NCI-H2196 (cell line): Measurements from ENCODE around the gene SORCS2.
"Not testable (repeated sequence)": the region's sequence is repeated elsewhere in the genome, so short reads cannot be mapped to it uniquely, and the experiment has no call there.

ENCODE experiments used
- DNase-seq: peaks from one replicate; lab custom pipeline; 2025; ENCODE audit not compliant: unreplicated experiment; lab: John Stamatoyannopoulos, UW

The SORCS2 gene

DNA sequence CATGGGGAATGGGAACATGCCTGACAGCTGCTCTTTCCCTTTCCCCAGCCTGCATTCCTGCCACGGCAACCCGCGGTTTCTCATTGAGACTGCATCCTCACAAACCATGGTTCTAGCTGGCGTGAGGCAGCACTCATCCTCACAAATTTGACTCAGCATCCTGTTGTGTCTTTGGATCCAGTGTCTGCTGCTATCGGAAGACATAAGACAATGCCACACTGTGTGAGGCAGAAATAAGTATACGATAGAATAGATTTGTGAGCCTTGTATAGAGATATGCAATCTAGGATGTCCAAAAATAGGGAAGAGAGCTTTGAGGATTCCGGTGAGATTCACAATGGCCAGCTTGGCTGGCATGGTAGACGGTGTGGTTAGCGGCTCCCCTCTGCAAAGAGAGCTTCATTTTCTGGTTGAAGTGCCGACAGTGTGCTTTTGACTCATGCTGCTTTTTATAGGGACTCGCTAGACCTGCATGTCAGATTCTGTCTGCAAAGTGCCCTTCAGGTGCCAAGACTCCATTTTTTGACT lies 403.7 kb downstream of the SORCS2 start:
- no peak for DNase-seq

DNA sequence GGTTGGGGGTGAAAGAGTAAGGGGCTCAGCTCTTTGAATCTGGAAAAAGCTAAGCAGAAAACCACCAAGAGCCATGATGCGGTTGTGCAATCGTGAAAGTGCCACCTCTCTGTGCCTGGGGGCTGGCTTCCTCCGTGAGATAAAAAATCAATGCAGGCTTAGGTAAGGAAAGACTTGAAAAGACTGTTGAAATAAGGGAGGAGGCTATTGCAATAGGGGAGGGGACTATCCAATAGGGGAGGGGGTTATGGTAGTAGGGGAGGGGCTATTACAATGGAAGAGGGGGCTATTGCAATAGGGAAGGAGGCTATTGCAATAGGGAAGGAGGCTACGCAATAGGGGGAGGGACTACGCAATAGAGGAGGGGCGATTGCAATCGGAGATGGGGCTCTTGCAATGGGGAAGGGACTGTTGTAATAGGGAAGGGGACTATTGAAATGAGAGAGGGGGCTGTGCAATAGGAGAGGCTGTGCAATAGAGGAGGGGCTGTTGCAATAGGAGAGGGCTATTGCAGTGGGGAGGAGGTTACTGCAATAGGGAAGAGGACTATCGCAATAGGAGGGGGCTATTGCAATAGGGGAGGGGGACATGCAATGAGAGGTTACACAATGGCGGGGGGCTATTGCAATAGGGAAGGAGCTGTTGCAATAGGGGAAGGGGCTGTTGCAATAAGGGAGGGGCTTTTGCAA lies 404.7 kb downstream of the SORCS2 start:
- DNase-seq, result no peak

DNA sequence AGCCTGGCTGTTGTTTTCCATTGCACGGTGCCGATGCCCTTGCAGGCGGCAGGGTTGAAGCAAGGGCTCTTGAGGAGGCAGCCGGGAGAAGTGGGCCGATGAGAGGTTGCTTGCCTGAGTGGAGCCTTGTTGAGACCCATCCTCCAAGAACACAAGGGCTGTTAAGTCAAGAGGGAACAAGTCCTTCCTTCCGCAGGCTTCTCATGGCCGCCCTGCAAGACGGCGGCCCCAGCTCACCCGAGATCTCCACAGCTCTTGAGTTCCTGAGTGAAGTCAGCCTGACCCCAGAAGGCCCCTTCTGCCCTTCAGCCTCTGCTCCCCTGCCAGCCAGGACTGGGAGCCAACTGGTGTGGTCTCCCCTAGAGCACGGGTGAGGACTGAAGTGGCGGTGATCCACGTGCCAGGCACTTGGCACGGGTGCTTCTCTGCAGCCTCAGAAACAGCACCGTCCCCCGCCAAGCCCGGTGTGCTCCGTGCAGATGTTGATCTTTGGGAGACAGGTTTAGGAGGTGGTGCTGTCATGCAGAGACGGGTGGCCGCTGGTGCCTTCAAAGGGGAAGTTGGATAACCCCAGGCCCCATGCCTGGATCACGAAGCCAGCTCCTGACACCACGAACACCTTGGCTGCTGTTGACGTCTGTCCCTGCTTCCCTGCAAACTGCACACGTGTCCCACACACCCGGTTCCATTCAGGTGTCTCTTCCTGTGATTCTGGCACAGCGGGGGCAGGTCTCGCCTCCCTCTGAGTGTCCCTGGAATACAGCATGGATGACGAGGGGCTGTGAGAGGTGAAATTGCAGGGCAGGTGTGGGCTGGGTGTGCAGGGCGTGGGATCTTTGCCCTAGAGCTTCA lies 406.8 kb downstream of the SORCS2 start:
- no peak for DNase-seq

DNA sequence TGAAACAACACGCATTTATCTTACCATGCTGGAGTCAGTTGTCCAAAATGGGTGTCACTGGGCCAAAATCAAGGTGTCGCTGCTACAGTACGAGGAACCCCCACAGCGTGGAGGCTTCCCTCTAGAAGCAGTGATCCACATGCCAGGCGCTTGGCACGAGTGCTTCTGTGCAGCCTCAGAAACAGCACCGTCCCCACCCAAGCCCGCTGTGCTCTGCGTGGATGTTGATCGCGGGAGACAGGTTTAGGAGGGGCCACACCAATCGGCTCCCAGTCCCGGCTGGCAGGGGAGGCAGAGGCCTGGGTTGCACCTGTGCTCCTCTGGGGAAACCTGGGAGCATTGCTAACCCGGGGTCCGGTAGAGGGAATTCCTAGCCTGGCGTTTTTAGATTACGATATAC lies 407.9 kb downstream of the SORCS2 start:
- DNase-seq, result no peak

DNA sequence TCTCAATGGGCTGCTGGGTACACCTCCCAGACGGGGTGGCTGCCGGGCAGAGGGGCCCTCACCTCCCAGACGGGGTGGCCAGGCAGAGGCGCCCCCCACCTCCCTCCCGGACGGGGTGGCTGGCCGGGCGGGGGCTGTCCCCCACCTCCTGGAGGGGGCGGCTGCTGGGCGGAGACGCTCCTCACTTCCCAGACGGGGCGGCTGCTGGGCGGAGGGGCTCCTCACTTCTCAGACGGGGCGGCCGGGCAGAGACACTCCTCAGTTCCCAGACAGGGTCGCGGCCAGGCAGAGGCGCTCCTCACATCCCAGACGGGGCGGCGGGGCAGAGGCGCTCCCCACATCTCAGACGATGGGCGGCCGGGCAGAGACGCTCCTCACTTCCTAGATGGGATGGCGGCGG lies 409.8 kb downstream of the SORCS2 start:
- DNase-seq, result not testable (repeated sequence)

DNA sequence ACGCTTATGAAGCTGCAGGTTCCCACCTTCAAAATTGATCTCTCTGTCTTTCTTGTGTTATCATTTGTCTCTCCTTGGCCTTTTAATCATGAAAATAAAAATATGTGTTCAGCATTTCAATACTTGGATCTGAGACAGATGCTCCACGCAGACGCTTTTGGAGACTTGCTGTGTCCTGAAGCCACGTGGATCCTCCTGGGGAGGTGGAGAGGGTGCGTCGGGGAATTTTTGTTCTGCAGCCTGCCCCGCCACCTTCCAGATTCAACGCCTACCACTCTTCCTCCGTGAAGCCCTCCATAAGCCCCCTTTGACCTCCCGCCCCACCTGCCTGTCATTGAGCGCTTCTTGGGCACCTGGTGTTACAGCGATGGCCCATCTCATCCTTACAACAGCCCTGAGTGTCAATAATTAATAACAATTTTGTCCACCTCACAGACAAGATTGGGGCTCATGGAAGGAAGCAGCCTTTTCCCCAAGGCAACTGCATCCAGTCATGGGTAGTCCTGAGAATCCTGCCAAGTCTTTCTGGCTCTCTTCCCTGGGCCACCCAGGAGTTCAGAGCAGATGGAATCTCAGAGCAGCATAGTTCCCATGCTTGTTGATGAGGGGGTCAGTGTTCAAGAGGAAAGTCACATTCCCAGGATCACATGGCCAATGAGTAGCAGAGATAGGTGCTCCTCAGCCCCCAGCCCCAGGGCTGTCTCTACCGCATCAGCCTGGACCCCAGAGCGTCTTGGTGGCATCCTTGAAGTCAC lies 415.0 kb downstream of the SORCS2 start:
- no peak for DNase-seq

DNA sequence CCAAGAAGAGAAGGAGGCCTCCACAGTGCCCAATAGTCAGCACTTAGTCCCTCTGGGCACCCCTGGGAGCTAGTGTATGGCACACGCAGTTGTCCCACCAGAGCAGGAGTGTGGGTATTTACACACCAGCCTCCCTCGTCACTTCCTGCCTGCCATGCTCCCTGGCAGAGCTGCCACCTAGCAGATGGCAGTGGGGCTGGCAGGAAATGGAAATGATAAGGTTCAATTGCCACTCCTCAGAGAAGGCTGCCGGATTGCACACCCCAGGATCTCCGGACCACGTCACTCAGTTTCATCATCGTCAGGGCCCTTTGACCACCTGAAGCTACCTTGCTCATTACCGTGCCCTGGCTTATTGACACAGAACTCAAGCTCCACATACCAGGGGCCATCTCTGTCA lies 415.7 kb downstream of the SORCS2 start:
- no peak for DNase-seq

DNA sequence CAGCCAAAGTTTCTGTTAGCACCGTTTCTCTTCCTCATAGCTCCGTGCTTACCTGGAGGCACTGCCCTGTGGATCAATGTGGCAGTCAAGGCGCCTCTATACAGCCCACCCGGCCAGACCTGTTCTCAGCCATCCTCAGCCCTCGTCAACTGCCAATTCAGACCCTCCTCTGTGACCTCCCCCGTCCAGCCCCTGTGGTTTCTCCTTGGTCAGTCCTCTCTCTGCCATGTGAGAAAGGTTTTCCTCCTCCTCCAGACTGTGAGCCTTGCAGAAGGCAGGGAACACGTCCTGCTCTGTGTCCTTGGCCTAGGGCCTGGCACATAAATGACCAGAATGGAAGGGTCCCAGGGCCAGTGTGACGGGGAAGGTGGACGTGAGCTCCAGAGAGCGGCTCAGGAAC lies 417.0 kb downstream of the SORCS2 start:
- no peak for DNase-seq

DNA sequence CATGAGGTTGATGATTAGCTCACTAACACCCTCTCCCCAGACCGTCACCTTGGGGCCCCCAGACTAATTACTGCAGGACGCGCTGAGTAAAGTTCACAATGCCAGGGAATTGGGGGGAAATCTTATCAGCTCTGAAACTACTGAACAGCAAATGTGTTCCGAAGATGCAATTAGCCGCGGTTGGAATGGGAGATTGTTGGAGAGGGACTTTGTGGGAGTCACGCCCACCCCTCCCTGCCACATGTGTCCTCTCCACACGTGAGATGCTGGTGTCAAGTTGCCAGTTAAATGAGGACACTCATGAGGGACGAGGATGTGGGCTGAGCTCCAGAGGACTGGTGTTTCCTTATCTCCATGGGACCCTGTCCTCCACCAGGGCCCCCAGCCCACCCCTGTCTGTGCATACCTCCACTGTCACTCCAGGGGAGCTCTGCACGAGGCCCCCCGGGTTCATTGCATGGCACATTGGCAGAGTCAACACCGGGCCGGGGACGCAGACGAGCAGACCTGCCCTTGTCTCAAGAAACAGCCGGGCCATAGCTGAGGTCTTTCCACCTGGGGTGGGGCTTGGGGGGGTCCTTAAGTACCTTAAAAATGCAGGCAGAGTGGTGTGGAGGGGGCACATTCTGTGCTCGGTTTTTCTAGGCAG lies 417.8 kb downstream of the SORCS2 start:
- no peak for DNase-seq

DNA sequence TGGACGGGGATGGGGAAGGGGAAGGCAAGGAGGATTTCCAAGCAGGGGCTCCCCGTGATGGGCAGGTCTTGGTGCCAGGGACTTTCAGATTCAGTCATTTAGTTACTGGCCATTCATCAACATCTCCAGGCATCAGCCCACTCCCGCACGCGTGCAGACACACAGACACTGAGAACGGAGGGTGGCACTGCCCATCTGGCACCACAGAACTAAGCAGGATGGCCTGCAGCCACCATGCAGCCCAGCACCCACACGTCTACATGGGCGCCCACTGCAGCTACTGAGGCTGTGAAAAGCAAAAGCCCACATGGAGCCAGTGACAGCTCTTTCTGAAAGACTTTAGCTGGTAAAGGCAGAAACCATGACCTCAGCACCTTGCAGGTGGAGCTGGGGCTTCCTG lies 418.5 kb downstream of the SORCS2 start:
- no peak for DNase-seq

DNA sequence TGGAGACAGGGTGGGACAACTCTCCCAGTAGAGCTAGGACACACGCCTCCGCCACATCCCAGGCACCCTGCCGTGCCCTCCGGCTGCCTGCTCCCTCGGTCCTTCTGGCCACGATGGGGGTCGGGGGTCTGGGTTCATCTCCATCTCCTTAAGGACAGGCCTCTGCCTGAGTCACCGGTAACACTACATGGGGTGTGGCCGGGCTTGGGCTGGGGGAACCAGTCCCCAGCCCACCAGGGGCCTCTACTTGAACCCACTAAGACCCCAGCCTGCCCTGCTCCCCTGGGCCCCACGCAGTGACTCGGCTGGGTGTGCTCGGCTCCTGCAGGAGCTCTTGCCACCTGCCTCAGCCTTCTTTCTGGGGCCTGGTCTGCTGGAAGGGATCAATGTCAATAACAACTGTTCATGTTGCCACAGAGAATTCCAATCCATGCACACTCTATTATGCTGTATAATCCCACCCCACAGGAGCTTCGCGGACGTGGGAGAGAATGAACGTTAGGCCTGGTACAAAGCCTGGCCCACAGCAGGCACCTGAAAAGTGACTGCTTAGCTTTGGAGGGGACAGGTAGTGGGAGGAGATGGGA lies 420.1 kb downstream of the SORCS2 start:
- no peak for DNase-seq

DNA sequence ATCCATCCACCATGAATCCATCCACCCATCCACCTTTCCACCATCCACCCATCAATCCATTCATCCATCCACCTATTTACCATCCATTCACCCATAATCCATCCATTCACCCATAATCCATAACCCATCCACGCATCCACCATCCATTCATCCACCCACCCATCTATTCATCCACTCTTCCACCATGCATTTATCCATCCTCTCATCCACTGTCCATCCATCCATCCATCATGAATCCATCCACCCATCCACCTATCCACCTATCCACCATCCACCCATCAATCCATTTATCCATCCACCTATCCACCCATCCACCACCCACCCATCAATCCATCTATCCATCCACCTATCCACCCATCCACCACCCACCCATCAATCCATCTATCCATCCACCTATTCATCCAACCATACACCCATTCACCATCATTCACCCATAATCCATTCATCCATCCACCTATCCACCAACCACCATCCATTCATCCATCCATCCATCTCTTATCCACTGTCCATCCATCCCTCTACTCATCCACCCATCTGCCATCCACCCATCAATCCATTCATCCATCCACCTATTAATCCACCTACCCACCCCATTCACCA lies 422.1 kb downstream of the SORCS2 start:
- DNase-seq, result no peak

DNA sequence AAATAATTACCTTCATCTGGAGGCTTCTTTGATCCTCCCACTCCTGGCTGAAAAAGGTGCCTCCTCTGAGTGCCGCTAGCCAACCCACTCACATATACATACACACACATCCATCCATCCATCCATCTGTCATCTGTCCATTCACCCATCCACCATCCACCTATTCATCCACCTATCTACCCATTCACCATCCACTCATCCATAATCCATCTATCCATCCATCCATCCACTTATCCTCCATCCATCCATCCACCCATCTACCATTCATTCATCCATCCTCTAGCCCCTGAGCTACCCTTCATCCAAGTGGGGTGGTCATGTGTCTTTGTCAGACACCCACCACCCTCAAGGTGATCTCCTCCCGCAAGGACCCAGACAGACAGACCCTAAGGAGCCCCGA lies 423.9 kb downstream of the SORCS2 start:
- DNase-seq, result no peak

DNA sequence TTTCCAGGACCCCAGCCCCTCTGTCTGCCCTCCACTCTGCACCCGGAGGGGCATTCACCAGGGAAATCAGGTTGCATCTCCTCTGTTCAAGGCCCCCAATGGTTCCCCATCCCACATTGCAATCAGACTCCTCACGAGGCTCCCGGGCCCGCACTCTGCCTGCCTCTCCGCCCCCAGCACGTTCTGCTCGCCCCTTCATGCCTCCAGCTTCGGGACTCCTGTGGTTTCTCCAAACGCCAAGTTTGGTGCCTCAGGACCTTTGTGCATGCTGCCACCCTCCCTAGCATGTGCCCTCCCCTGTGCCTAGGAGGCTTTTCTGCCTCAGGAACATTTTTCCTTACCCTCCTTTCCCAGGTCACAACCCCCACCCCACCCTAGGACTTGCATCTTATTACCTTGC lies 426.0 kb downstream of the SORCS2 start:
- DNase-seq, result no peak

DNA sequence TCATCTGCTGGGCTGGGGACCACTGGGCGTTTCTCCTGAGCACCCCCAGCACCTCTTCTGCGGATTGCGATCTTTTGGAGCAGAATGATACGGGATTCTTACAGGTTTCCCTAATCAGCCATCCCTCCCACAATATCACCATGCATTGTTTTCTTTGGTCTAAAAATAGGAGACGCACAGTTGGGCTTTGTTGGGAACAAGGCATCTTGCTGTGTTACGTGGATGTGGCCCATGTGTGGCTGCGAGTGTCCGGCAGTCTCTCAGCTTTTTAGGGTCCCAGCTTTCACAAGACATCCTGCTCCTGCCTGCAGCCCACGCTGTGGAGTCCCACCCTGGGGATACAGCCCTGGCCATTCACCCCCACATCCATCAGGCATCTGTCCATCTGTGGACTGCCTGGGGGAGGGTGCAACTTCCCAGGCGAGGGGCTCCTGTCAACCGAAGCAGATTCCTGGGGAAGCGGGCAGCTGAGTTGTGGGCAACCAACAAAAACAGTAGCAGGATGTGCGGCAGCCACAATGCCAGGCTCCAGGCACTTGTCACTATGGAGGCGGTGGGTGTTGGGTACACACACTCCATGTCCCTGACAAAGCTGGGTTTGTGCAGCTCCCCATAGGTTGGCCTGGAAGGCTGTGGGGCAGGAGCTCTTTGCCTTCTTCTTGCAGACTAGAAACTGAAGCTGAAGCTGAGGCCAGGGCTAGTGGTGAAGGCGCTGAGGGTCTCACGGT lies 427.9 kb downstream of the SORCS2 start:
- no peak for DNase-seq

DNA sequence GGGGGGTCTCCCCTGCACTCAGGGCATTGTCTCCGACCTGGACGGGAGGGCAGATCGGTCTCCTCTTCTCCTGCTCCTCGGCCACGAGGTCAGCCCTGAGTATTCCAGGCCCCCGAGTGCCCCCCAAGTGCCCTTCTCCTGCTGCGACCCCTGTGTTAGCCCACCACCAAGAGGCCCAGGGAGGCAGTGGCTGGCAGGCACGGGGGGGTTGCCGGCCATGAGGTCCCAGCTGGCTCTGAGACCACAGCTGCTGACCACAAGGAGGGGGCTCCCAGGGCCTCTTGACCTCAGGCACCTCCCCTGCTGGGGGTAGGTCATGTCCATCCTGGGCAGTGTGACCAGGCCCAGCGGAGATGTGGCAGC lies 428.5 kb downstream of the SORCS2 start:
- DNase-seq, result no peak

DNA sequence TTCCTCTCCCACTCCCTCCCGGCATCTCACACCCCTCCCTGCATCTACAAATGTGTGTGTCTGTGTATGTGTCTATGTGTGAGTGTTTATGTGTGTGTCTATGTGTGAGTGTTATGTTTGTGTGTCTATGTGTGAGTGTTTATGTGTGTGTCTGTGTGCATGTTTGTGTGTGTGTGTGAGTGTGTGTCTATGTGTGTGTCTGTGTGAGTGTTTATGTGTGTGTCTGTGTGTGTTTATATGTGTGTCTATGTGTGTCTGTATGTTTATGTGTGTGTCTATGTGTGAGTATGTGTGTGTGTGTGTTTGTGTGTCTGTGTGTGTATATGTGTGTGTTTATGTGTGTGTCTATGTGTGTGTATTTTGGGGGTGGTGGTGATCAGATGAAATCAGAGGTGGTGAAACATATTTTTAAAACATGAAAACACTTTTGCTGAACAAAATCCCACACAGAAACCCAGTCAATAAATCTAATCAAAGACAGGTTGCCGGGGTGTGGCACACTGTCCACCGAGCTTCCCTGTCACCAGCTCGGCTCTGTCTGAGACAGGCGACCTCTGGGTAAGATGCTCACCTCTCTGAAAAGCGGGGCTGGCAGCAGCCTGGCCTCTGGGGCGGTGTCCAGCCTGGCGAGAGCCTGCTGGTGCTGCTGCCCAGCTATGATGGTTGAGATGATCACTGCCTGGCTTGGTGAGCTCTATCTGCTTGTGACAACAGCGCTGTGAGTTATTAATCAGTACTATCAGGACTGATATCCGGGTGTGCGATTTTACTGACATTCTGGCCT lies 429.1 kb downstream of the SORCS2 start:
- DNase-seq, result no peak

DNA sequence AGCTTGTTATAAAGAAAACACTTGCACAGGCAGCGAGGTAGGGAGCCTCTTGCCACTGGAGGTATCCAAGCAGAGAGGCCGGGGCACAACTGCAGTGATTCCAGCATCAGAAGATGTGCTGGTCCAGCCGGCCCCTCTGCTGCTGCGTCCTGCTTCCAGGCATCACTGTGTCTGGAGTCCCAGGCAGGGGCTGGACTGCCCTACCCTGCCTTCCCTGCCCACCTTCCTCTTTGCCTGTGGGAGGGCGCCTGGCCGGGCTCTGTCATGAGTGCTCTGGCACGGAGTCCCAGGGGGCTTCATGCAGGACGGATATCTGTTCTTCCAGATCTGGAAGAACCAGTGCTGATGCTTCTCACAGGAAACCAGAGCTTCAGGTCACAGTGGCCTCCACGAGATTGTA lies 430.0 kb downstream of the SORCS2 start:
- DNase-seq, result no peak

DNA sequence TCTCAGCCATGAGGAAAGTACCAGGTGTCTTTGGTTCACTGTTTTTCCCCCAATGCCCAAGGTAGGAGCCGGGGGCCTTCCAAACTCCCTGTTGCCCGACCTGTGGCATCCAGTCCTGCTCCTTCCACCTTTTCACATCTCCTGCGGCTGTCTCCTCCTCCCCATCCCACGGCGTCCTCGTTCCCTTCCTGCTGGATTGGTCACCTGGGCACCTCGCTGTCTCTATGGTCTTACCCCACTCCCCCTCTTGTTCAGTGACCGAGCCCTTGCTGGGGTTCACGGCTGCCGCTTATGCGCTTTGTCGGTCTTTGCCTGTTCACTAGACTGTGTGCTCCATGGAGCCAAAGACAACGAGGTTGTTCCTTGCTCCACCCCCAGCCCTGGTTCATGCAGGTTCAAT lies 431.1 kb downstream of the SORCS2 start:
- DNase-seq, result no peak
